Keratinocyte (primary cell): ENCODE measurements around the gene PIGN. TPM values are rescaled to one million over a fixed set of nuclear protein-coding genes. Genes with fewer than 3 reads are reported as not detected.

Experiments
- DNase-seq: peaks from one replicate; pipeline ENCODE4 v3.0.0-alpha.2; 2011; ENCODE audit warnings: low read depth, missing footprints, low spot score
- FAIRE-seq: peaks from 2 replicates; lab custom pipeline; 2011; peaks lifted over from hg19 to GRCh38; lab: Jason Lieb, UNC
- H2AFZ ChIP-seq: 2 replicates; pipeline ENCODE4 v1.6.0; 2012; ENCODE audit warnings: low read length, control low read depth, inconsistent platforms; ENCODE audit not compliant: control insufficient read depth
- H3K27ac ChIP-seq: 2 replicates; pipeline ENCODE4 v1.5.1; 2011; ENCODE audit warnings: low read length; ENCODE audit not compliant: control insufficient read depth, insufficient read depth
- H3K27me3 ChIP-seq: 3 replicates; pipeline ENCODE4 v1.6.0; 2011; ENCODE audit warnings: low read length; ENCODE audit not compliant: control insufficient read depth, insufficient read depth; ENCODE audit errors: extremely low read depth
- H3K36me3 ChIP-seq, 2 experiments: 2 replicates in 1 of 2; 3 replicates in 1 of 2; pipeline ENCODE4 v1.5.1; 2011; ENCODE audit warnings: low read length in 2 of 2, mild to moderate bottlenecking in 1 of 2; ENCODE audit not compliant: control insufficient read depth in 2 of 2, insufficient read depth in 2 of 2; ENCODE audit errors: extremely low read depth in 1 of 2
- H3K4me1 ChIP-seq: 3 replicates; pipeline ENCODE4 v1.5.1; 2011; ENCODE audit warnings: low read length; ENCODE audit not compliant: control insufficient read depth, insufficient read depth; ENCODE audit errors: extremely low read depth
- H3K4me2 ChIP-seq: 3 replicates; pipeline ENCODE4 v1.6.0; 2011; ENCODE audit warnings: low read depth, low read length; ENCODE audit not compliant: control insufficient read depth, insufficient read depth; ENCODE audit errors: extremely low read depth
- H3K4me3 ChIP-seq, 3 experiments: fragments of 200-600 bp in 1 of 3; sonication (generic) in 1 of 3; 2 replicates in 2 of 3; 3 replicates in 1 of 3; pipeline ENCODE4 v1.5.1; 2011 to 2016; ENCODE audit warnings: low read length in 3 of 3, mild to moderate bottlenecking in 3 of 3, control low read depth in 2 of 3, inconsistent platforms in 1 of 3, low read depth in 1 of 3, mixed read lengths in 1 of 3, mixed run types in 1 of 3, moderate library complexity in 1 of 3; ENCODE audit not compliant: control insufficient read depth in 2 of 3, insufficient read depth in 2 of 3; ENCODE audit errors: extremely low read depth in 1 of 3
- H3K79me2 ChIP-seq: 2 replicates; pipeline ENCODE4 v1.6.0; 2012; ENCODE audit warnings: low read length; ENCODE audit not compliant: control insufficient read depth, insufficient read depth
- H3K9ac ChIP-seq: 3 replicates; pipeline ENCODE4 v1.6.0; 2011; ENCODE audit warnings: low read length; ENCODE audit not compliant: control insufficient read depth, insufficient read depth; ENCODE audit errors: extremely low read depth
- H3K9me1 ChIP-seq: 3 replicates; pipeline ENCODE4 v1.6.0; 2011; ENCODE audit warnings: low read length; ENCODE audit not compliant: control insufficient read depth, insufficient read depth; ENCODE audit errors: extremely low read depth
- H3K9me3 ChIP-seq: 2 replicates; pipeline ENCODE4 v1.5.1; 2012; ENCODE audit warnings: low read depth, low read length; ENCODE audit not compliant: control insufficient read depth
- H4K20me1 ChIP-seq: 3 replicates; pipeline ENCODE4 v1.6.0; 2011; ENCODE audit warnings: low read length; ENCODE audit not compliant: control insufficient read depth, insufficient read depth; ENCODE audit errors: extremely low read depth
- CTCF ChIP-seq, 3 experiments: IDR thresholded peaks in 1 of 3; conservative IDR thresholded peaks in 1 of 3; optimal IDR thresholded peaks in 1 of 3; 2 replicates in 2 of 3; 3 replicates in 1 of 3; pipeline versions ENCODE3 to v1.5.1; 2011; ENCODE audit warnings: low read length in 3 of 3, mild to moderate bottlenecking in 3 of 3, moderate library complexity in 2 of 3, control low read depth in 1 of 3, inconsistent platforms in 1 of 3; ENCODE audit not compliant: insufficient read depth in 2 of 3; ENCODE audit errors: extremely low read depth in 1 of 3
- EZH2 ChIP-seq: IDR thresholded peaks from one replicate; pipeline ENCODE4 v1.6.1; 2012; ENCODE audit warnings: inconsistent platforms, mild to moderate bottlenecking, low read length, moderate library complexity
- dilution Hi-C: fragments of 300-500 bp; cut with MboI; formaldehyde crosslinking; loops from one replicate; pipeline ENCODE4 v1.7.0; 2020; ENCODE audit warnings: low sequenced_read_pairs; ENCODE audit not compliant: extremely low pct_ligation_motif_present
- polyA plus RNA-seq, 5 experiments: library from polyadenylated mRNA; depleted of rRNA in 3 of 5; stranded (reverse) in 3 of 5; stranded (forward) in 1 of 5; unstranded in 1 of 5; fragments of >200 nt; gene quantifications; 1 replicate in 1 of 5; 2 replicates in 3 of 5; 3 replicates in 1 of 5; pipeline versions ENCODE4 v1.2.1 to v1.2.3, GENCODE V29; 2011 to 2012; ENCODE audit warnings: missing spikeins in 2 of 5, low read depth in 1 of 5, low replicate concordance in 1 of 5

Gene PIGN
- polyA plus RNA-seq, 1 donor (not counting 4 experiments of a cell fraction or from before 2014, with no cell fraction given), result 41.2 TPM

- no peak overlapping the region for H3K4me2 ChIP-seq
- no peak overlapping the region for H3K4me3 ChIP-seq
- no peaks in the 10 kb centered on the region for H3K9me3 ChIP-seq
- no peaks in the 10 kb centered on the region for H3K79me2 ChIP-seq
- TF ChIP-seq CTCF (optimal IDR thresholded peaks at IDR 0.05 in 1 of 3, IDR thresholded peaks at IDR 0.05 in 1 of 3, conservative IDR thresholded peaks at IDR 0.05 in 1 of 3; ENCODE audit: extremely low read depth in 1 of 3, insufficient read depth in 2 of 3, low read length in 3 of 3) (no peak), EZH2 (no peak)
- H4K20me1 ChIP-seq, result no peaks in the 10 kb centered on the region
- no peak overlapping the region for H3K9ac ChIP-seq
- no peaks in the 10 kb centered on the region for H3K9me1 ChIP-seq
- H2AFZ ChIP-seq, result no peak overlapping the region
- dilution Hi-C loops, result no loop called here
- H3K36me3 ChIP-seq, result no peaks in the 10 kb centered on the region
- no peaks in the 10 kb centered on the region for H3K4me1 ChIP-seq
- H3K27ac ChIP-seq, result no peak overlapping the region
- no peaks in the 10 kb centered on the region for H3K27me3 ChIP-seq
- FAIRE-seq (no peak), DNase-seq (no peak)
Measured at GRCh38 chr18:62088156-62088555, 98.7 kb downstream of the PIGN start.

GRCh38 chr18:62085756-62086155 lies 101.1 kb downstream of the PIGN start:
- Histone ChIP-seq H3K9me1 (no peaks in the 10 kb centered on the region), H3K27me3 (no peaks in the 10 kb centered on the region), H3K4me3 (no peak overlapping the region), H3K9ac (no peak overlapping the region), H4K20me1 (no peaks in the 10 kb centered on the region), H3K4me2 (no peak overlapping the region), H3K9me3 (no peaks in the 10 kb centered on the region), H3K27ac (no peak overlapping the region), H2AFZ (no peak overlapping the region), H3K36me3 (no peaks in the 10 kb centered on the region), H3K4me1 (no peaks in the 10 kb centered on the region), H3K79me2 (no peaks in the 10 kb centered on the region)
- dilution Hi-C loops, result no loop called here
- DNase-seq (no peak), FAIRE-seq (no peak)
- TF ChIP-seq CTCF (optimal IDR thresholded peaks at IDR 0.05 in 1 of 3, IDR thresholded peaks at IDR 0.05 in 1 of 3, conservative IDR thresholded peaks at IDR 0.05 in 1 of 3; ENCODE audit: extremely low read depth in 1 of 3, insufficient read depth in 2 of 3, low read length in 3 of 3) (no peak), EZH2 (no peak)
